HL-60 (cell line): ENCODE results near the gene UMPS.

Experiments
- CTCF ChIP-seq: IDR thresholded peaks from one replicate; pipeline ENCODE4 v1.5.1; 2011; ENCODE audit warnings: low read length, control low read depth, inconsistent platforms; ENCODE audit not compliant: insufficient read depth
- POLR2AphosphoS5 ChIP-seq: IDR thresholded peaks from 2 replicates; pipeline ENCODE4 v1.6.1; 2012; ENCODE audit warnings: low read depth
- REST ChIP-seq: IDR thresholded peaks from 2 replicates; pipeline ENCODE4 v1.6.1; 2012; ENCODE audit warnings: low read depth; ENCODE audit not compliant: insufficient replicate concordance

GRCh38 chr3:124701687-124702086 is 28.6 kb upstream of the UMPS start:
- TF ChIP-seq CTCF (no peak), REST (no peak), POLR2AphosphoS5 (no peak)
